ENCODE results near the gene AK3. TPM values are rescaled to one million over a fixed set of nuclear protein-coding genes. Genes with fewer than 3 reads are reported as not detected.

Gene AK3
- total RNA-seq, 2 experiments from 2014 or later: 43.3 to 108 TPM

DNA sequence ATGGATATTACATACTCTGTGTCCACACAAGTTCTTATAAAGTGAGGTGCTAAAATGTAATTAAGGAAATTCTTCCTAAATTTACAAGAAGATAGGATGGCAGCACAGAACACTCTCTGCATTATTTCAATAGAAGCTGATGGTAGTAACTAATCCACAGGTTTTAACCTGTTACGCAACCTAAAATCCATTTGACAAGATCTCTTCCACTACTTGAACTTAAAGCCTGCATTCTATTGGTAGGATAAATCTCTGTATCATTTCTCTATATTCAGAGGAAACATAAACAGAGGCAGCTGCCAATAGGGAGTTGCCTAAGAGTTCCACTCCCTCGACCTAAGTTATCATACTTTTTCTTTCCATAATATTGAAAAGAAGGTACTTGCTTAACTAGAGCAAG, 40.1 kb downstream of the AK3 start:
- POLR2A ChIA-PET: interaction anchor here (0.6 kb wide), 1 partner anchor 293 kb away, joined by 3 read pairs; no protein-coding TSS in a partner anchor

DNA sequence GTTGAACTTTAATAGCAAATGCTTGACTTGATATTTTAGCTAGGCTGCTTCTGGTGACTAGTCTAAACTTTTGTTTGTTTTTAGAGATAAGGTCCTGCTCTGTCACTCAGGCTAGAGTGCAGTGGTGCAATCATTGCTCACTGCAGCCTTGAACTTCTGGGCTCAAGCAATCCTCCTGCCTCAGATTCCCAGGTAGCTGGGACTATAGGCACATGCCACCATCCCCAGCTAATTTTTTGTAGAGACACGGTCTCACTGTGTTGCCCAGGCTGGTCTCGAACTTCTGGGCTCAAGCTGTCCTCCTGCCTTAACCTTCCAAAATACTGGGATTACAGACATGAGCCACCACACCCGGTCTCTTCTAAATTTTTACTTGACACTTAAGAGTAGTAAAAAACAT, 40.9 kb downstream of the AK3 start:
- POLR2A ChIA-PET: no interaction called here
- Histone ChIP-seq H3K4me2 (ENCODE audit: low read length) (no peak overlapping the region), H4K20me1 (ENCODE audit: insufficient read depth, low read length) (no peaks in the 10 kb centered on the region), H3K27ac (ENCODE audit: low read depth, low read length, poor library complexity, severe bottlenecking) (no peak overlapping the region), H3K36me3 (ENCODE audit: insufficient read depth, low read length) (peaks cover 81% of the 10 kb centered on the region), H3K9me3 (ENCODE audit: low read length) (no peaks in the 10 kb centered on the region), H3K4me1 (ENCODE audit: insufficient read depth, low read length, poor library complexity, severe bottlenecking) (no peaks in the 10 kb centered on the region), H2AFZ (ENCODE audit: low read length) (no peak overlapping the region), H3K4me3 (ENCODE audit: low read depth, low read length, poor library complexity, severe bottlenecking) (no peak overlapping the region), H3K9me2 (ENCODE audit: insufficient read depth, low read length) (no peaks in the 10 kb centered on the region), H3K79me2 (ENCODE audit: insufficient read depth, low read depth, low read length) (no peaks in the 10 kb centered on the region)
- no TSS peak for BruUV-seq (replicated peaks)
- CTCF ChIA-PET (ENCODE audit: unreplicated experiment): no interaction called here
- no peak for DNase-seq (ENCODE audit: low spot score)
- TF ChIP-seq EZH2phosphoT487 (IDR thresholded peaks at IDR 0.05; ENCODE audit: borderline replicate concordance, low read depth, low read length): no peak
- TF ChIP-seq, protein P1, sequence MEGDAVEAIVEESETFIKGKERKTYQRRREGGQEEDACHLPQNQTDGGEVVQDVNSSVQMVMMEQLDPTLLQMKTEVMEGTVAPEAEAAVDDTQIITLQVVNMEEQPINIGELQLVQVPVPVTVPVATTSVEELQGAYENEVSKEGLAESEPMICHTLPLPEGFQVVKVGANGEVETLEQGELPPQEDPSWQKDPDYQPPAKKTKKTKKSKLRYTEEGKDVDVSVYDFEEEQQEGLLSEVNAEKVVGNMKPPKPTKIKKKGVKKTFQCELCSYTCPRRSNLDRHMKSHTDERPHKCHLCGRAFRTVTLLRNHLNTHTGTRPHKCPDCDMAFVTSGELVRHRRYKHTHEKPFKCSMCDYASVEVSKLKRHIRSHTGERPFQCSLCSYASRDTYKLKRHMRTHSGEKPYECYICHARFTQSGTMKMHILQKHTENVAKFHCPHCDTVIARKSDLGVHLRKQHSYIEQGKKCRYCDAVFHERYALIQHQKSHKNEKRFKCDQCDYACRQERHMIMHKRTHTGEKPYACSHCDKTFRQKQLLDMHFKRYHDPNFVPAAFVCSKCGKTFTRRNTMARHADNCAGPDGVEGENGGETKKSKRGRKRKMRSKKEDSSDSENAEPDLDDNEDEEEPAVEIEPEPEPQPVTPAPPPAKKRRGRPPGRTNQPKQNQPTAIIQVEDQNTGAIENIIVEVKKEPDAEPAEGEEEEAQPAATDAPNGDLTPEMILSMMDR (conservative IDR thresholded peaks at IDR 0.05; ENCODE audit: low read length): no peak
- intact Hi-C loops (cut with micrococcal nuclease; ENCODE audit: unreplicated experiment): no loop called here

More for the DNA sequence above, 40.1 kb downstream of the AK3 start:
- H3K4me1 ChIP-seq (ENCODE audit: insufficient read depth, low read length, poor library complexity, severe bottlenecking): no peaks in the 10 kb centered on the region
- TF ChIP-seq EZH2phosphoT487 (IDR thresholded peaks at IDR 0.05; ENCODE audit: borderline replicate concordance, low read depth, low read length): no peak
- TF ChIP-seq, protein P1 (conservative IDR thresholded peaks at IDR 0.05; ENCODE audit: low read length): no peak
- intact Hi-C loops (cut with micrococcal nuclease; ENCODE audit: unreplicated experiment): no loop called here
- H3K4me2 ChIP-seq (ENCODE audit: low read length): no peak overlapping the region
- no peaks in the 10 kb centered on the region for H4K20me1 ChIP-seq (ENCODE audit: insufficient read depth, low read length)
- H3K9me3 ChIP-seq (ENCODE audit: low read length): no peaks in the 10 kb centered on the region
- no peaks in the 10 kb centered on the region for H3K79me2 ChIP-seq (ENCODE audit: insufficient read depth, low read depth, low read length)
- no peak for DNase-seq (ENCODE audit: low spot score)
- peaks cover 85% of the 10 kb centered on the region for H3K36me3 ChIP-seq (ENCODE audit: insufficient read depth, low read length)
- no peaks in the 10 kb centered on the region for H3K9me2 ChIP-seq (ENCODE audit: insufficient read depth, low read length)
- BruUV-seq (replicated peaks): no TSS peak
- no peak overlapping the region for H2AFZ ChIP-seq (ENCODE audit: low read length)
- CTCF ChIA-PET (ENCODE audit: unreplicated experiment): no interaction called here
- H3K27ac ChIP-seq (ENCODE audit: low read depth, low read length, poor library complexity, severe bottlenecking): no peak overlapping the region
- no peak overlapping the region for H3K4me3 ChIP-seq (ENCODE audit: low read depth, low read length, poor library complexity, severe bottlenecking)

DNA sequence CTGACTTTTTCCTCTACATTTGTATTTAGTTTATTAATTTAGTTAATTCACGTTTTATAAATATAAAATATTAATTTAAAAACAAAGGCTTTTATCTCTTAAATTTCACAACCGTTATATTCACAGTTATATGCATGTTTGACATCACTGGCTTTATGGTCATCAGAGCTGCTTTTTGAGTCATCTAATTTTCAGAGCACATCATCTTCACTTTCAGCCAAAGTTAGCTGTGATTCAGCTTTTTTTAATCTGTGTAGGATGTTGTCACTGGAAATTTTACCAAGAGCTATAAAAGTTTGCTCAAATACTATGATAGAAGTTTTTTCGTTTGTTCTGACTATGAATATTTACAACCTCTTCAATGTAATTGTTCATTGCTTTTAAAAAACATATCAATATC, 49.2 kb downstream of the AK3 start:
- DNase-seq (ENCODE audit: low spot score): no peak
- Histone ChIP-seq H3K36me3 (ENCODE audit: insufficient read depth, low read length) (peaks cover 61% of the 10 kb centered on the region), H3K4me3 (ENCODE audit: low read depth, low read length, poor library complexity, severe bottlenecking) (no peak overlapping the region), H3K4me2 (ENCODE audit: low read length) (no peak overlapping the region), H3K4me1 (ENCODE audit: insufficient read depth, low read length, poor library complexity, severe bottlenecking) (no peaks in the 10 kb centered on the region), H3K79me2 (ENCODE audit: insufficient read depth, low read depth, low read length) (peaks cover 3% of the 10 kb centered on the region; the same call in 1 of the 2 replicates), H3K9me2 (ENCODE audit: insufficient read depth, low read length) (no peaks in the 10 kb centered on the region), H3K9me3 (ENCODE audit: low read length) (no peaks in the 10 kb centered on the region), H3K27ac (ENCODE audit: low read depth, low read length, poor library complexity, severe bottlenecking) (no peak overlapping the region), H2AFZ (ENCODE audit: low read length) (no peak overlapping the region), H4K20me1 (ENCODE audit: insufficient read depth, low read length) (no peaks in the 10 kb centered on the region)
- no peak for TF ChIP-seq EZH2phosphoT487 (IDR thresholded peaks at IDR 0.05; ENCODE audit: borderline replicate concordance, low read depth, low read length)
- TF ChIP-seq, protein P1 (conservative IDR thresholded peaks at IDR 0.05; ENCODE audit: low read length): no peak
- POLR2A ChIA-PET: interaction anchor here (0.5 to 1.3 kb wide), 5 partner anchors 9 to 487 kb away, joined by 3 to 5 read pairs (median 4); no protein-coding TSS in a partner anchor
- CTCF ChIA-PET (ENCODE audit: unreplicated experiment): no interaction called here
- intact Hi-C loops (cut with micrococcal nuclease; ENCODE audit: unreplicated experiment): no loop called here
- BruUV-seq (replicated peaks): no TSS peak
